ENCODE results near the gene GRB2.

GRB2 gene

DNA sequence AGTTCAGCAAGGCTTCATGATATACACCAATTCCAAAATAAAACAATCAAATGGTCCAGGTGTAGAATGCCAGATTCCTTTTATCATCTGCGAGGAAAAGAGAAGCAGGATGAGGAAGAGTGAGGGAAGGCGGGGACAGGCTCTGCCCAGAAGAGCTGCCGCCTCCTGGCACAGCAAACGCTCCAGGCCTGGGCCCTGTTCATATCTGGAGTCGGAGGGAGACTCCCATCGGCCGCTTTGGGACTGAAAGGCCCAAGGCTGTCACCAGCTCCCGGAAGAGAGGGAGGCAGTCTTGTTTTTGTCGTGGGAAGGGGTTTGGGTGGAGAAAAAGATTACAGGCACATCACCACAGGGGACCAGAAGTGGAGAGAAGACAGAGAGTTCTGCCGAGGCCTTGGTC, 87.3 kb downstream of the GRB2 start:
- TF ChIP-seq, protein P1, sequence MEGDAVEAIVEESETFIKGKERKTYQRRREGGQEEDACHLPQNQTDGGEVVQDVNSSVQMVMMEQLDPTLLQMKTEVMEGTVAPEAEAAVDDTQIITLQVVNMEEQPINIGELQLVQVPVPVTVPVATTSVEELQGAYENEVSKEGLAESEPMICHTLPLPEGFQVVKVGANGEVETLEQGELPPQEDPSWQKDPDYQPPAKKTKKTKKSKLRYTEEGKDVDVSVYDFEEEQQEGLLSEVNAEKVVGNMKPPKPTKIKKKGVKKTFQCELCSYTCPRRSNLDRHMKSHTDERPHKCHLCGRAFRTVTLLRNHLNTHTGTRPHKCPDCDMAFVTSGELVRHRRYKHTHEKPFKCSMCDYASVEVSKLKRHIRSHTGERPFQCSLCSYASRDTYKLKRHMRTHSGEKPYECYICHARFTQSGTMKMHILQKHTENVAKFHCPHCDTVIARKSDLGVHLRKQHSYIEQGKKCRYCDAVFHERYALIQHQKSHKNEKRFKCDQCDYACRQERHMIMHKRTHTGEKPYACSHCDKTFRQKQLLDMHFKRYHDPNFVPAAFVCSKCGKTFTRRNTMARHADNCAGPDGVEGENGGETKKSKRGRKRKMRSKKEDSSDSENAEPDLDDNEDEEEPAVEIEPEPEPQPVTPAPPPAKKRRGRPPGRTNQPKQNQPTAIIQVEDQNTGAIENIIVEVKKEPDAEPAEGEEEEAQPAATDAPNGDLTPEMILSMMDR (IDR thresholded peaks at IDR 0.05): no peak
- H3K4me2 ChIP-seq (ENCODE audit: low read length): no peak overlapping the region
- no peaks in the 10 kb centered on the region for H3K36me3 ChIP-seq (ENCODE audit: control insufficient read depth, insufficient read depth, low read length)
- H3K4me1 ChIP-seq: peaks cover 1% of the 10 kb centered on the region
- no peak overlapping the region for H2AFZ ChIP-seq
- H3K9me3 ChIP-seq (ENCODE audit: control insufficient read depth, low read length): no peaks in the 10 kb centered on the region
- H3K27me3 ChIP-seq (ENCODE audit: control insufficient read depth, insufficient read depth, low read length): no peaks in the 10 kb centered on the region
- no peak overlapping the region for H3K4me3 ChIP-seq (ENCODE audit: low read depth, low read length)
- H3K27ac ChIP-seq: no peak overlapping the region
- H3K79me2 ChIP-seq: peaks cover 12% of the 10 kb centered on the region
- no peak overlapping the region for H3K9ac ChIP-seq

DNA sequence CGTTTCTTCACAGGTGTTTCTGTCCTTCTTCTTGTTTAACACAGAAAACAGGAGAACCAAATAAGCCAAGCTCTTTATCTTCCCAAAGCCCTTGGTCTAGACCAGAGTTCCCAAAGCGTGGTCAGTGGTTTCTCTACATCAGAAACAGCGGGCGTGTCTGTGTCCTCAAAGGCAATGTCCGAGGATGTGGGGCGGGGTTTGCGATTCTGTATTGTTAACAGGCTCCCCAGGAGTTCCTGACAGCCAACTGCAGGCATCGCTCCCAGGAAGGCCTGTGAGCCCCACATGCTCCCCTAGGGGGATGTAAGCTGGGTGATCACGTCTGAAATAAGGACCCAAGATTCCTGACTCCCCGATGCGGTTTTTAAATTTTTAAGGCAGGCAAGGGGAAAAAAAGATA, 87.8 kb downstream of the GRB2 start:
- H3K4me1 ChIP-seq: no peaks in the 10 kb centered on the region
- H3K79me2 ChIP-seq: peaks cover 11% of the 10 kb centered on the region
- no peak overlapping the region for H3K4me3 ChIP-seq (ENCODE audit: low read depth, low read length)
- no peaks in the 10 kb centered on the region for H3K27me3 ChIP-seq (ENCODE audit: control insufficient read depth, insufficient read depth, low read length)
- H3K36me3 ChIP-seq (ENCODE audit: control insufficient read depth, insufficient read depth, low read length): no peaks in the 10 kb centered on the region
- H2AFZ ChIP-seq: no peak overlapping the region
- TF ChIP-seq, protein P1 (IDR thresholded peaks at IDR 0.05): no peak
- no peak overlapping the region for H3K9ac ChIP-seq
- H3K9me3 ChIP-seq (ENCODE audit: control insufficient read depth, low read length): no peaks in the 10 kb centered on the region
- no peak overlapping the region for H3K27ac ChIP-seq
- no peak overlapping the region for H3K4me2 ChIP-seq (ENCODE audit: low read length)

DNA sequence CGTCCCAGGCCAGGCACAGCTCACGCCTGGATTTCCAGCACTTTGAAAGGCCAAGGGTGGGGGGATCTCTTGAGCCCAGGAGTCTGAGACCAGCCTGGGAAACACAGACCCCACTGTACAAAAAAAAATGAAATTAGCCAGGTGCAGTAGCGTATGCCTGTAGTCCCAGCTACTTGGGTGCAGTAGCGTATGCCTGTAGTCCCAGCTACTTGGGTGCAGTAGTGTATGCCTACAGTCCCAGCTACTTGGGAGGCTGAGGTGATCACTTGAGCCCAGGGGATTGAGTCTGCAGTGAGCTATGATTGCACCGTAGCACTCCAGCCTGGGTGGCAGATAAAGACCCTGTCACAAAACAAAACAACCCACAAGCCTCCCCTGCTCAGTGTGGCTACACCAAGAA, 89.2 kb downstream of the GRB2 start:
- Histone ChIP-seq H3K4me2 (ENCODE audit: low read length) (no peak overlapping the region), H3K27ac (no peak overlapping the region), H3K27me3 (ENCODE audit: control insufficient read depth, insufficient read depth, low read length) (no peaks in the 10 kb centered on the region), H3K4me1 (no peaks in the 10 kb centered on the region), H3K4me3 (ENCODE audit: low read depth, low read length) (no peak overlapping the region), H3K9me3 (ENCODE audit: control insufficient read depth, low read length) (no peaks in the 10 kb centered on the region), H2AFZ (no peak overlapping the region), H3K9ac (no peak overlapping the region), H3K36me3 (ENCODE audit: control insufficient read depth, insufficient read depth, low read length) (no peaks in the 10 kb centered on the region), H3K79me2 (peaks cover 4% of the 10 kb centered on the region)
- TF ChIP-seq, protein P1 (IDR thresholded peaks at IDR 0.05): no peak

DNA sequence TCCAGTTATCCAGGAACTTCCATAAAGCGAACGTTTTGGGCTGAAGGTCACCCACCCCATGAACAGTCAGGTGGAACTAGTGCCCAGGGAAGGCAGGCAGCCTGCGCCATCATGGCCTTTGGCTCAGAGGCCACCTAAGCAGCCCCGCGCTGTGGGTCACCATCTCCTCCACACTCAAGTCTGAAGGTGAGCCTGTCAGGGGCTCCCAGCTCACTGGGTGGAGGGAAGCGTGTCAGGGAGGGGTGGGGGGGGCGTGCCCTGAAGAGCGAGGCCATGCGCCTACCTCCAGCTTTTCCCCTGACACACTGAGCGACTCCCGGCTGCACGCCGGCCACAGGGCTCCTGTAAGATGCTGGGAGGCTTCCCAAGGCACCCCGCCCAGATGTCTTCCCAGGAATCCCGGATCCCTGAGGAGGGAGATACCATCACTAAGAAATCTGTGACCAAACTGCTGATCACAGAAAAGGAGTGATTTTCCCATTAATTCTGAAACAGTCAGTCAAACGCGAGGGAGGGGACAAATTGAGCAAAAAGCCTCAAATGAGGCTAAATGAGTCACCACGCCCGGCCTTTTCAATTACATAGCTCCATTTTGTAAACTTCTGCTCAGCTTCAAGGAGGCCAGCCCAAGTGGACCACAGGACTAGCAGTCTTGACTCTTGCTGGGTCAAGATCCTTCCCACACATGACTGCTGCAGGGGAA, 89.8 kb downstream of the GRB2 start:
- peaks cover 3% of the 10 kb centered on the region for H3K79me2 ChIP-seq
- H3K9me3 ChIP-seq (ENCODE audit: control insufficient read depth, low read length): no peaks in the 10 kb centered on the region
- H2AFZ ChIP-seq: no peak overlapping the region
- H3K9ac ChIP-seq: no peak overlapping the region
- H3K4me3 ChIP-seq (ENCODE audit: low read depth, low read length): no peak overlapping the region
- no peaks in the 10 kb centered on the region for H3K36me3 ChIP-seq (ENCODE audit: control insufficient read depth, insufficient read depth, low read length)
- no peak overlapping the region for H3K4me2 ChIP-seq (ENCODE audit: low read length)
- H3K27ac ChIP-seq: no peak overlapping the region
- H3K4me1 ChIP-seq: no peaks in the 10 kb centered on the region
- TF ChIP-seq, protein P1 (IDR thresholded peaks at IDR 0.05): no peak
- no peaks in the 10 kb centered on the region for H3K27me3 ChIP-seq (ENCODE audit: control insufficient read depth, insufficient read depth, low read length)

DNA sequence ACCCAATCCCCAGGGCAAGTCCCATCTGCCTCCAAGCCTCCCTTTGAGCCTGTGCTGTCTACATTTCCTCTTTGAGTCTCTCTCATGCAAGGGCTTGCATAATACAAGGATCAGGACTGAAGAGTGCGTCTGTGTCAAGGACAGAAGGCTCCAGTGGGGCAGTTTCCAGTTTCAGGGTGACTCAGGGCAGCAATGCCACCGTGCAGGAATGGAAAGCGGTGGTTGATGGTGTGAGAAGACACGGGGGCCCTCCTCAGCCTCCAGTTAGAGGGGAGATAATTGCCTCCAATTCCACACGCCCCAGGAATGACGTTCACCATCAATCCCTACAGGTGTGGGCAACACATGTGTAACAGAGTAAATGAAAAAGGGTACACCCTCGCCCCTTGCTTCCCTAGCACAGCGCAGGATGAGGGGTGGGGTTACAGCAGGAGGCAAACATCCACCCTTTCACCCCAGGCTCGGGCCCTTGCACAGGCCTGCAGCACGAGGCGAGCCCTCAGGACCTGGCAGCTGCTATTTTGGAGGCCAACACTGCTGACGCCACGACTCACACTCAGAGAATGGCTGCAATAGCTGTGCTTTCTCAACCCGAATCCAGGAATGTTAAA, 91.4 kb downstream of the GRB2 start:
- no peaks in the 10 kb centered on the region for H3K4me1 ChIP-seq
- H2AFZ ChIP-seq: no peak overlapping the region
- TF ChIP-seq, protein P1 (IDR thresholded peaks at IDR 0.05): no peak
- no peak overlapping the region for H3K4me3 ChIP-seq (ENCODE audit: low read depth, low read length)
- no peaks in the 10 kb centered on the region for H3K9me3 ChIP-seq (ENCODE audit: control insufficient read depth, low read length)
- no peak overlapping the region for H3K9ac ChIP-seq
- H3K4me2 ChIP-seq (ENCODE audit: low read length): no peak overlapping the region
- no peak overlapping the region for H3K27ac ChIP-seq
- H3K79me2 ChIP-seq: no peaks in the 10 kb centered on the region
- H3K27me3 ChIP-seq (ENCODE audit: control insufficient read depth, insufficient read depth, low read length): no peaks in the 10 kb centered on the region
- H3K36me3 ChIP-seq (ENCODE audit: control insufficient read depth, insufficient read depth, low read length): no peaks in the 10 kb centered on the region
